ENCODE results near the gene CTNNA3.

DNA sequence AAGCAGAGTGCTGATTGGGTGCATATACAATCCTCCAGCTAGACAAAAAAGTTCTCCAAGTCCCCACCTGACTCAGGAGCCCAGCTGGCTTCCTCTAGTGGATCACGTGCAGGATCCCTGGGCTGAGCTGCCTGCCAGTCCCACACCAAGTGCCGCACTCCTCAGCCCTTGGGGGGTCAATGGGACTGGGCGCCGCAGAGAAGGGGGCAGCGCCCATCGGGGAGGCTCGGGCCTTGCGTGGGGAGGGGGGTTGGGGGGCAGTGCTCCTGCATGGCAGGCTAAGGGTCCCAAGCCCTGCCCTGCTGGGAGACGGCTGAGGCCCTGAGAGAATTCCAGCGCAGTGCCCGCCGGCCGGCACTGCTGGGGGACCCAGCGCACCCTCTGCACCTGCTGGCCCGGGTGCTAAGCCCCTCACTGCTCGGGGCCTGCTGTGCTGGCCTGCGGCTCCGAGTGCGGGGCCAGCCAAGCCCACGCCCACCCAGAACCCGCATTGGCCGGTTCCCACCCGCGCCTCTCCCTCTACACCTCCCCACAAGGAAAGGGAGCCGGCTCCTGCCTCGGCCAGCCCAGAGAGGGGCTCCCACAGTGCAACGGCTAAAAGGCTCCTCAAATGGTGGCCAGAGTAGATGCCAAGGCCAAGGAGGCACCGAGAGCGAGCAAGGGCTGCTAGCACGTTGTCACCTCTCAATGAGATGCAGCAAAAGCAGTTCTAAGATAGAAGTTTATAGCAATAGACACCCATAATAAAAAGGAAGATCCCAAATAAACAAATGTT lies 1044.5 kb downstream of the CTNNA3 start:
- TF ChIP-seq, protein P1, sequence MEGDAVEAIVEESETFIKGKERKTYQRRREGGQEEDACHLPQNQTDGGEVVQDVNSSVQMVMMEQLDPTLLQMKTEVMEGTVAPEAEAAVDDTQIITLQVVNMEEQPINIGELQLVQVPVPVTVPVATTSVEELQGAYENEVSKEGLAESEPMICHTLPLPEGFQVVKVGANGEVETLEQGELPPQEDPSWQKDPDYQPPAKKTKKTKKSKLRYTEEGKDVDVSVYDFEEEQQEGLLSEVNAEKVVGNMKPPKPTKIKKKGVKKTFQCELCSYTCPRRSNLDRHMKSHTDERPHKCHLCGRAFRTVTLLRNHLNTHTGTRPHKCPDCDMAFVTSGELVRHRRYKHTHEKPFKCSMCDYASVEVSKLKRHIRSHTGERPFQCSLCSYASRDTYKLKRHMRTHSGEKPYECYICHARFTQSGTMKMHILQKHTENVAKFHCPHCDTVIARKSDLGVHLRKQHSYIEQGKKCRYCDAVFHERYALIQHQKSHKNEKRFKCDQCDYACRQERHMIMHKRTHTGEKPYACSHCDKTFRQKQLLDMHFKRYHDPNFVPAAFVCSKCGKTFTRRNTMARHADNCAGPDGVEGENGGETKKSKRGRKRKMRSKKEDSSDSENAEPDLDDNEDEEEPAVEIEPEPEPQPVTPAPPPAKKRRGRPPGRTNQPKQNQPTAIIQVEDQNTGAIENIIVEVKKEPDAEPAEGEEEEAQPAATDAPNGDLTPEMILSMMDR (IDR thresholded peaks at IDR 0.05), result no peak
- no peak for TF ChIP-seq POLR2A (IDR thresholded peaks at IDR 0.05)

Data from uterus (tissue), 2 donors.